GM12878 (cell line): ENCODE results near the gene ADGRB2. TPM values are rescaled to one million over a fixed set of nuclear protein-coding genes. Genes with fewer than 3 reads are reported as not detected.

Experiments used
- ATAC-seq: fragments of 200-7000 bp; cut with Tn5 transposase; 3 replicates; pipeline ENCODE4 v1.9.1; 2020; ENCODE audit warnings: mild to moderate bottlenecking, moderate library complexity
- BruUV-seq: library from RNA; stranded (reverse); fragments of 400-500 nt; replicated peaks from 2 replicates; lab custom pipeline; 2021; lab: Mats Ljungman, UMichigan
- CTCF ChIA-PET: fragments of 300-600 bp; sonication (Branson Sonifier 250); formaldehyde crosslinking; extraction: SDS; loops from one replicate; lab custom pipeline; 2021; ENCODE audit warnings: inconsistent platforms; lab: Yijun Ruan, JAX
- POLR2A ChIA-PET: fragments of 350-600 bp; formaldehyde crosslinking; extraction: SDS; loops from one replicate; lab custom pipeline; 2021; ENCODE audit warnings: inconsistent platforms; lab: Charles Lee
- RAD21 ChIA-PET: fragments of 300-600 bp; sonication (Branson Sonifier 250); formaldehyde crosslinking; loops from one replicate; lab custom pipeline; 2023; ENCODE audit warnings: antibody characterized with exemption; ENCODE audit not compliant: unreplicated experiment; lab: Charles Lee
- SMC1A ChIA-PET: fragments of 300-600 bp; sonication (Branson Sonifier 250); formaldehyde crosslinking; loops from one replicate; lab custom pipeline; 2023; ENCODE audit not compliant: unreplicated experiment, uncharacterized antibody; lab: Charles Lee
- DNase-seq: peaks from one replicate; pipeline ENCODE4 v3.0.0-alpha.2; 2011; ENCODE audit warnings: low read depth, low spot score
- FAIRE-seq: peaks from 3 replicates; lab custom pipeline; 2011; peaks lifted over from hg19 to GRCh38; lab: Jason Lieb, UNC
- H2AFZ ChIP-seq: 2 replicates; pipeline ENCODE4 v1.6.0; 2011; ENCODE audit warnings: low read depth, low read length, control low read depth; ENCODE audit not compliant: control insufficient read depth
- H3K27ac ChIP-seq: 2 replicates; pipeline ENCODE4 v1.5.1; 2011; ENCODE audit warnings: control low read depth; ENCODE audit not compliant: control insufficient read depth, insufficient read depth
- H3K27me3 ChIP-seq, 2 experiments: replicated peaks in 1 of 2; 2 replicates each; pipeline versions ENCODE4 v1.6.0 to v1.6.1; 2011; ENCODE audit warnings: low read length in 1 of 2; ENCODE audit not compliant: control insufficient read depth in 2 of 2, insufficient read depth in 2 of 2
- H3K36me3 ChIP-seq, 2 experiments: 2 replicates each; pipeline ENCODE4 v1.5.1; 2011; ENCODE audit warnings: low read length in 1 of 2; ENCODE audit not compliant: control insufficient read depth in 2 of 2, insufficient read depth in 2 of 2
- H3K4me1 ChIP-seq: 2 replicates; pipeline ENCODE4 v1.6.1; 2011; ENCODE audit warnings: mild to moderate bottlenecking, low read length, moderate library complexity, mixed read lengths; ENCODE audit not compliant: control insufficient read depth, insufficient read depth
- H3K4me2 ChIP-seq: 2 replicates; pipeline ENCODE4 v1.6.0; 2011; ENCODE audit warnings: control low read depth; ENCODE audit not compliant: control insufficient read depth, insufficient read depth
- H3K4me3 ChIP-seq: fragments of 200-600 bp; sonication (generic); 2 replicates; pipeline ENCODE4 v1.5.1; 2016
- H3K79me2 ChIP-seq: 2 replicates; pipeline ENCODE4 v1.6.0; 2011; ENCODE audit warnings: low read length; ENCODE audit not compliant: control insufficient read depth, insufficient read depth
- H3K9ac ChIP-seq: 2 replicates; pipeline ENCODE4 v1.8.0; 2011; ENCODE audit warnings: low read length, control low read depth, mixed read lengths; ENCODE audit not compliant: control insufficient read depth, insufficient read depth
- H3K9me3 ChIP-seq: replicated peaks from 3 replicates; pipeline ENCODE4 v1.5.1; 2011; ENCODE audit warnings: mild to moderate bottlenecking, low read length; ENCODE audit not compliant: control insufficient read depth, insufficient read depth
- H4K20me1 ChIP-seq: 2 replicates; pipeline ENCODE4 v1.6.0; 2011; ENCODE audit not compliant: control insufficient read depth, insufficient read depth
- BCL11A ChIP-seq: IDR thresholded peaks from 2 replicates; pipeline ENCODE4 v1.6.1; 2011; ENCODE audit warnings: low read depth, low read length
- BMI1 ChIP-seq: fragments of 450-650 bp; IDR thresholded peaks from 2 replicates; pipeline ENCODE4 v1.6.1; 2016; ENCODE audit warnings: mild to moderate bottlenecking, moderate library complexity, borderline replicate concordance
- CHD2 ChIP-seq: IDR thresholded peaks from 2 replicates; pipeline ENCODE4 v1.6.1; 2011; ENCODE audit warnings: low read depth, low read length, improper control_type of control experiment, borderline replicate concordance
- IRF3 ChIP-seq: fragments of 450-650 bp; IDR thresholded peaks from 2 replicates; pipeline ENCODE4 v1.6.1; 2014; ENCODE audit warnings: mild to moderate bottlenecking
- KAT2A ChIP-seq: conservative IDR thresholded peaks from 2 replicates; pipeline ENCODE4 v1.6.1; 2011; ENCODE audit warnings: low read depth, low read length; ENCODE audit not compliant: control insufficient read depth
- POLR2A ChIP-seq: IDR thresholded peaks from 2 replicates; pipeline ENCODE4 v1.6.1; 2011; ENCODE audit warnings: low read depth, mild to moderate bottlenecking, low read length
- ZNF592 ChIP-seq: fragments of 450-650 bp; IDR thresholded peaks from 2 replicates; pipeline ENCODE4 v1.6.1; 2017; ENCODE audit warnings: mild to moderate bottlenecking, moderate library complexity
- WGBS: methylation state at CpG from one replicate; pipeline ENCODE4 v1.1.6; 2016; ENCODE audit warnings: low lambda C conversion rate; ENCODE audit not compliant: insufficient replicate concordance, insufficient coverage; ENCODE audit errors: missing lambda C conversion rate; 5-methylcytosine and 5-hydroxymethylcytosine counted together
- in situ Hi-C: fragments of 300-500 bp; cut with MboI; formaldehyde crosslinking; loops from 9 replicates; pipeline ENCODE4 v1.14.3; 2018; ENCODE audit warnings: mixed read lengths
- intact Hi-C: fragments of 100-400 bp; cut with micrococcal nuclease; formaldehyde crosslinking; loops from one replicate; pipeline ENCODE4 v1.14.2; 2022; ENCODE audit not compliant: unreplicated experiment
- polyA plus RNA-seq, 11 experiments: library from polyadenylated mRNA; depleted of rRNA in 4 of 11; unstranded in 6 of 11; stranded (reverse) in 5 of 11; fragments of >200 nt; fragmentation: Nextera tagmentation in 4 of 11; fragmentation: Illumina TruSeq in 1 of 11; extraction: Ambion mirVana in 4 of 11; extraction: Trizol in 1 of 11; gene quantifications; 1 replicate in 1 of 11; 2 replicates in 10 of 11; pipeline versions ENCODE4 v1.2.1 to v1.2.3, GENCODE V29; 2011 to 2016; ENCODE audit warnings: inconsistent platforms in 2 of 11, missing spikeins in 2 of 11, low read depth in 1 of 11
- total RNA-seq, 4 experiments: library from RNA; depleted of rRNA in 3 of 4; stranded (reverse); fragments of >200 nt in 3 of 4; fragmentation: Illumina TruSeq in 1 of 4; extraction: Trizol in 1 of 4; gene quantifications; 2 replicates each; pipeline versions ENCODE4 v1.2.1 to v1.2.3, GENCODE V29; 2013 to 2021
- TF ChIP-seq, protein P1 (sequence below): IDR thresholded peaks from 2 replicates; pipeline ENCODE4 v1.6.1; 2012; ENCODE audit warnings: mild to moderate bottlenecking, low read depth, low read length

The ADGRB2 gene
- total and polyA plus RNA-seq, 10 of the 15 experiments (the other 5 are each of a cell fraction or from before 2014, with no cell fraction given), result 0.11 to 0.33 (median 0.18) TPM; not detected in 4

GRCh38 chr1:31800674-31800967, 36.5 kb upstream of the ADGRB2 start (continued):
- TF ChIP-seq KAT2A, result no peak
- TF ChIP-seq, protein P1, sequence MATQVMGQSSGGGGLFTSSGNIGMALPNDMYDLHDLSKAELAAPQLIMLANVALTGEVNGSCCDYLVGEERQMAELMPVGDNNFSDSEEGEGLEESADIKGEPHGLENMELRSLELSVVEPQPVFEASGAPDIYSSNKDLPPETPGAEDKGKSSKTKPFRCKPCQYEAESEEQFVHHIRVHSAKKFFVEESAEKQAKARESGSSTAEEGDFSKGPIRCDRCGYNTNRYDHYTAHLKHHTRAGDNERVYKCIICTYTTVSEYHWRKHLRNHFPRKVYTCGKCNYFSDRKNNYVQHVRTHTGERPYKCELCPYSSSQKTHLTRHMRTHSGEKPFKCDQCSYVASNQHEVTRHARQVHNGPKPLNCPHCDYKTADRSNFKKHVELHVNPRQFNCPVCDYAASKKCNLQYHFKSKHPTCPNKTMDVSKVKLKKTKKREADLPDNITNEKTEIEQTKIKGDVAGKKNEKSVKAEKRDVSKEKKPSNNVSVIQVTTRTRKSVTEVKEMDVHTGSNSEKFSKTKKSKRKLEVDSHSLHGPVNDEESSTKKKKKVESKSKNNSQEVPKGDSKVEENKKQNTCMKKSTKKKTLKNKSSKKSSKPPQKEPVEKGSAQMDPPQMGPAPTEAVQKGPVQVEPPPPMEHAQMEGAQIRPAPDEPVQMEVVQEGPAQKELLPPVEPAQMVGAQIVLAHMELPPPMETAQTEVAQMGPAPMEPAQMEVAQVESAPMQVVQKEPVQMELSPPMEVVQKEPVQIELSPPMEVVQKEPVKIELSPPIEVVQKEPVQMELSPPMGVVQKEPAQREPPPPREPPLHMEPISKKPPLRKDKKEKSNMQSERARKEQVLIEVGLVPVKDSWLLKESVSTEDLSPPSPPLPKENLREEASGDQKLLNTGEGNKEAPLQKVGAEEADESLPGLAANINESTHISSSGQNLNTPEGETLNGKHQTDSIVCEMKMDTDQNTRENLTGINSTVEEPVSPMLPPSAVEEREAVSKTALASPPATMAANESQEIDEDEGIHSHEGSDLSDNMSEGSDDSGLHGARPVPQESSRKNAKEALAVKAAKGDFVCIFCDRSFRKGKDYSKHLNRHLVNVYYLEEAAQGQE, result no peak

GRCh38 chr1:31799895-31800673, 35.9 kb upstream of the ADGRB2 start:
- Histone ChIP-seq H3K36me3 (no peaks in the 10 kb centered on the region), H3K79me2 (no peaks in the 10 kb centered on the region), H2AFZ (no peak overlapping the region), H3K4me2 (no peak overlapping the region), H3K4me1 (no peaks in the 10 kb centered on the region), H3K27me3 (peaks cover 0 to 4% of the 10 kb centered on the region in 2 experiments), H3K4me3 (no peak overlapping the region), H3K27ac (no peak overlapping the region), H4K20me1 (no peaks in the 10 kb centered on the region), H3K9ac (no peak overlapping the region), H3K9me3 (no peaks in the 10 kb centered on the region)
- ChIA-PET RAD21 (interaction anchor here (1.7 kb wide), 1 partner anchor 262 kb away, joined by 5 read pairs; no protein-coding TSS in a partner anchor), CTCF (interaction anchor here (0.6 to 5.5 kb wide), 3 partner anchors 11 to 163 kb away, joined by 3 to 27 read pairs (median 4); no protein-coding TSS in a partner anchor), POLR2A (no interaction called here), SMC1A (interaction anchor here (1.3 kb wide), 1 partner anchor 281 kb away, joined by 3 read pairs; no protein-coding TSS in a partner anchor)
- FAIRE-seq (no peak), ATAC-seq (no peak), DNase-seq (no peak)
- intact Hi-C loops, result no loop called here
- 43% methylated on average over 16 of the region's 16 CpGs for WGBS
- no TSS peak for BruUV-seq
- in situ Hi-C loops, result loop anchor here (5.0 kb wide), 1 partner anchor 143 kb away; no protein-coding TSS in a partner anchor
- no peak for TF ChIP-seq POLR2A
- TF ChIP-seq BCL11A, result no peak
- TF ChIP-seq BMI1, result no peak
- TF ChIP-seq ZNF592, result no peak
- TF ChIP-seq IRF3, result no peak
- TF ChIP-seq CHD2, result no peak
